ENCODE data around the gene DNAJC5.

DNA sequence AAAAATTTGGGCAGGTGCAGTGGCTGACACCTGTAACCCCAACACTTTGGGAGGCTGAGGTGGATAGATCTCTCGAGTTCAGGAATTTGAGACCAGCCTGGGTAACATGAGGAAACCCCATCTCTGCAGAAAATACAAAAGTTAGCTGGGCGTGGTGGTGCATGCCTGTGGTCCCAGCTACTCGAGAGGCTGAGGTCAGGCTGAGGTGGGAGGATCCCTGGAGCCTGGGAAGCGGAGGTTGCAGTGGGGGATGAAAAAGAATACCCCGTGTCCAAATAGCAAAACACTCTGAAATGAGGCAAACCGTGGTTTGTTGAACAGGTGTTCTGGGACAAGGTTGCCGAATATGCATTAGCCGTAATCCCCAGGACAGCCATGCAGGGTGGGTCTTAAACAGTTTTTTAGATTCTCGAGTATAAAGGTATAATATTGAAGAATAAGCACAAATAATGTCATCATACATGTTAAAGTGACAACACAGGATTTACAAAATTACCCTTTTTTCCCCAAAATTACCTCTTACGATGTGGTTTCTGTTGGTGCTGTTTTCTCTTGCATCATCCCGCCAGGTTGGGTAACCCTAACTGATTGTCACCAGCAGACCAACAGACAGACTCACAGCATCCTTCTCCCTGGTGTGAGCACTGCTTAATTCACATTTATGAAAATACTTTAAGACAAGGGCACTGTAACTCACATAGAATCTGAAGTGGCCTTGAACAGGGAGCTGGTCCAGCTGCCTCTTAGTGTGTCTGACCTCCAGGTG is 9.1 kb downstream of the DNAJC5 start:
- TF ChIP-seq, protein P1, sequence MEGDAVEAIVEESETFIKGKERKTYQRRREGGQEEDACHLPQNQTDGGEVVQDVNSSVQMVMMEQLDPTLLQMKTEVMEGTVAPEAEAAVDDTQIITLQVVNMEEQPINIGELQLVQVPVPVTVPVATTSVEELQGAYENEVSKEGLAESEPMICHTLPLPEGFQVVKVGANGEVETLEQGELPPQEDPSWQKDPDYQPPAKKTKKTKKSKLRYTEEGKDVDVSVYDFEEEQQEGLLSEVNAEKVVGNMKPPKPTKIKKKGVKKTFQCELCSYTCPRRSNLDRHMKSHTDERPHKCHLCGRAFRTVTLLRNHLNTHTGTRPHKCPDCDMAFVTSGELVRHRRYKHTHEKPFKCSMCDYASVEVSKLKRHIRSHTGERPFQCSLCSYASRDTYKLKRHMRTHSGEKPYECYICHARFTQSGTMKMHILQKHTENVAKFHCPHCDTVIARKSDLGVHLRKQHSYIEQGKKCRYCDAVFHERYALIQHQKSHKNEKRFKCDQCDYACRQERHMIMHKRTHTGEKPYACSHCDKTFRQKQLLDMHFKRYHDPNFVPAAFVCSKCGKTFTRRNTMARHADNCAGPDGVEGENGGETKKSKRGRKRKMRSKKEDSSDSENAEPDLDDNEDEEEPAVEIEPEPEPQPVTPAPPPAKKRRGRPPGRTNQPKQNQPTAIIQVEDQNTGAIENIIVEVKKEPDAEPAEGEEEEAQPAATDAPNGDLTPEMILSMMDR (IDR thresholded peaks at IDR 0.05) = no peak
- no peak for TF ChIP-seq POLR2A (IDR thresholded peaks at IDR 0.05)
